Tibial nerve (tissue), 3 donors: ENCODE data around the gene SARM1.

ENCODE experiments used
- CTCF ChIP-seq, 5 experiments: fragments of 200-600 bp in 3 of 5; fragments of 450-650 bp in 2 of 5; sonication (generic) in 3 of 5; IDR thresholded peaks; one replicate each; pipeline ENCODE4 v1.5.1; 2016 to 2019; ENCODE audit warnings: antibody characterized with exemption in 5 of 5, mild to moderate bottlenecking in 3 of 5, moderate library complexity in 2 of 5
- POLR2A ChIP-seq, 2 donors: fragments of 450-650 bp; IDR thresholded peaks; one replicate each; pipeline ENCODE4 v1.6.1; 2017; ENCODE audit warnings: antibody characterized with exemption in 2 of 2, mild to moderate bottlenecking in 2 of 2, moderate library complexity in 2 of 2

GRCh38 chr17:28395968-28396367, 24.5 kb downstream of the SARM1 start:
- TF ChIP-seq CTCF (IDR thresholded peaks at IDR 0.05) (no peak), POLR2A (IDR thresholded peaks at IDR 0.05) (no peak)
